ENCODE data around the gene ANKFN1. TPM values are rescaled to one million over a fixed set of nuclear protein-coding genes. Genes with fewer than 3 reads are reported as not detected.

ANKFN1 gene
- total RNA-seq, 1 donor from 2014 or later, result 0.96 TPM

GRCh38 chr17:56447171-56447570 lies 293.9 kb downstream of the ANKFN1 start:
- H3K27me3 Mint-ChIP-seq (ENCODE audit: unreplicated experiment), result peaks cover 1% of the 10 kb centered on the region
- H3K4me1 Mint-ChIP-seq (ENCODE audit: low read depth, unreplicated experiment), result peaks cover 2% of the 10 kb centered on the region
- H3K9me3 Mint-ChIP-seq (ENCODE audit: unreplicated experiment), result no peaks in the 10 kb centered on the region
- no peak overlapping the region for H3K4me3 Mint-ChIP-seq (ENCODE audit: unreplicated experiment)
- H3K36me3 Mint-ChIP-seq (ENCODE audit: unreplicated experiment), result no peaks in the 10 kb centered on the region
- no peak for DNase-seq
- no peak overlapping the region for H3K27ac Mint-ChIP-seq (ENCODE audit: unreplicated experiment)
- no peak for TF ChIP-seq CTCF (IDR thresholded peaks at IDR 0.05; ENCODE audit: partially characterized antibody, unreplicated experiment)

GRCh38 chr17:56448371-56448770 lies 295.1 kb downstream of the ANKFN1 start:
- Mint-ChIP-seq H3K36me3 (ENCODE audit: unreplicated experiment) (no peaks in the 10 kb centered on the region), H3K9me3 (ENCODE audit: unreplicated experiment) (no peaks in the 10 kb centered on the region), H3K4me1 (ENCODE audit: low read depth, unreplicated experiment) (no peaks in the 10 kb centered on the region), H3K27ac (ENCODE audit: unreplicated experiment) (no peak overlapping the region), H3K4me3 (ENCODE audit: unreplicated experiment) (no peak overlapping the region), H3K27me3 (ENCODE audit: unreplicated experiment) (peaks cover 1% of the 10 kb centered on the region)
- TF ChIP-seq CTCF (IDR thresholded peaks at IDR 0.05; ENCODE audit: partially characterized antibody, unreplicated experiment), result no peak
- no peak for DNase-seq

GRCh38 chr17:56449176-56449575 lies 295.9 kb downstream of the ANKFN1 start:
- no peak for TF ChIP-seq CTCF (IDR thresholded peaks at IDR 0.05; ENCODE audit: partially characterized antibody, unreplicated experiment)
- Mint-ChIP-seq H3K4me3 (ENCODE audit: unreplicated experiment) (no peak overlapping the region), H3K4me1 (ENCODE audit: low read depth, unreplicated experiment) (no peaks in the 10 kb centered on the region), H3K36me3 (ENCODE audit: unreplicated experiment) (no peaks in the 10 kb centered on the region), H3K27ac (ENCODE audit: unreplicated experiment) (no peak overlapping the region), H3K9me3 (ENCODE audit: unreplicated experiment) (no peaks in the 10 kb centered on the region), H3K27me3 (ENCODE audit: unreplicated experiment) (peaks cover 1% of the 10 kb centered on the region)
- DNase-seq, result no peak

- no peak for TF ChIP-seq CTCF (IDR thresholded peaks at IDR 0.05; ENCODE audit: partially characterized antibody, unreplicated experiment)
- no peaks in the 10 kb centered on the region for H3K9me3 Mint-ChIP-seq (ENCODE audit: unreplicated experiment)
- H3K4me3 Mint-ChIP-seq (ENCODE audit: unreplicated experiment), result no peak overlapping the region
- no peaks in the 10 kb centered on the region for H3K4me1 Mint-ChIP-seq (ENCODE audit: low read depth, unreplicated experiment)
- peaks cover 1% of the 10 kb centered on the region for H3K27me3 Mint-ChIP-seq (ENCODE audit: unreplicated experiment)
- no peak overlapping the region for H3K27ac Mint-ChIP-seq (ENCODE audit: unreplicated experiment)
- peaks cover 6% of the 10 kb centered on the region for H3K36me3 Mint-ChIP-seq (ENCODE audit: unreplicated experiment)
- no peak for DNase-seq
Measured at GRCh38 chr17:56451629-56452028, 298.4 kb downstream of the ANKFN1 start.

GRCh38 chr17:56452461-56452860 lies 299.2 kb downstream of the ANKFN1 start:
- Mint-ChIP-seq H3K36me3 (ENCODE audit: unreplicated experiment) (peaks cover 6% of the 10 kb centered on the region), H3K4me3 (ENCODE audit: unreplicated experiment) (no peak overlapping the region), H3K27ac (ENCODE audit: unreplicated experiment) (no peak overlapping the region), H3K9me3 (ENCODE audit: unreplicated experiment) (no peaks in the 10 kb centered on the region), H3K27me3 (ENCODE audit: unreplicated experiment) (no peaks in the 10 kb centered on the region), H3K4me1 (ENCODE audit: low read depth, unreplicated experiment) (no peaks in the 10 kb centered on the region)
- no peak for DNase-seq
- no peak for TF ChIP-seq CTCF (IDR thresholded peaks at IDR 0.05; ENCODE audit: partially characterized antibody, unreplicated experiment)
